Natural killer cell (primary cell): ENCODE results near the gene TMEM221. TPM values are rescaled to one million over a fixed set of nuclear protein-coding genes. Genes with fewer than 3 reads are reported as not detected.

Experiments
- ATAC-seq, 3 donors: fragments of 150-1000 bp in 2 of 3; fragments of 200-7000 bp in 1 of 3; cut with Tn5 transposase; 1 replicate in 1 of 3; 2 replicates in 2 of 3; pipeline ENCODE4 v1.10.0; 2021; ENCODE audit warnings: mild to moderate bottlenecking in 2 of 3, moderate library complexity in 2 of 3
- DNase-seq, 2 donors: peaks; one replicate each; pipeline versions ENCODE4 v3.0.0 to v3.0.0-alpha.2; 2013 to 2021; ENCODE audit warnings: mixed read lengths in 1 of 2
- H3K27ac ChIP-seq: one replicate; pipeline ENCODE4 v1.5.1; 2013; ENCODE audit warnings: mild to moderate bottlenecking, low read length
- H3K27me3 ChIP-seq: one replicate; pipeline ENCODE4 v1.6.1; 2013; ENCODE audit warnings: low read length; ENCODE audit not compliant: control insufficient read depth, insufficient read depth
- H3K36me3 ChIP-seq: one replicate; pipeline ENCODE4 v1.6.1; 2013; ENCODE audit warnings: low read length; ENCODE audit not compliant: control insufficient read depth, insufficient read depth
- H3K4me1 ChIP-seq: one replicate; pipeline ENCODE4 v1.6.1; 2013; ENCODE audit warnings: low read length; ENCODE audit not compliant: control insufficient read depth, insufficient read depth
- H3K4me3 ChIP-seq: one replicate; pipeline ENCODE4 v1.5.1; 2013; ENCODE audit warnings: low read length
- H3K9me3 ChIP-seq: one replicate; pipeline ENCODE4 v1.6.1; 2013; ENCODE audit warnings: low read length; ENCODE audit not compliant: control insufficient read depth, insufficient read depth
- H3K27ac Mint-ChIP-seq, 2 donors: one replicate each; pipeline ENCODE4 v1.8.0; 2022; ENCODE audit warnings: mild to moderate bottlenecking in 2 of 2, mixed read lengths in 2 of 2, moderate library complexity in 1 of 2
- H3K27me3 Mint-ChIP-seq, 2 donors: one replicate each; pipeline ENCODE4 v1.8.0; 2022; ENCODE audit warnings: low read depth in 2 of 2, mixed read lengths in 2 of 2
- H3K36me3 Mint-ChIP-seq: one replicate; pipeline ENCODE4 v1.8.0; 2022; ENCODE audit warnings: mixed read lengths
- H3K4me1 Mint-ChIP-seq, 2 donors: one replicate each; pipeline ENCODE4 v1.8.0; 2022; ENCODE audit warnings: mixed read lengths in 2 of 2
- H3K4me3 Mint-ChIP-seq: one replicate; pipeline ENCODE4 v1.8.0; 2022; ENCODE audit warnings: mild to moderate bottlenecking, moderate library complexity, mixed read lengths
- H3K9me3 Mint-ChIP-seq, 2 donors: one replicate each; pipeline ENCODE4 v1.8.0; 2022; ENCODE audit warnings: mixed read lengths in 2 of 2
- CTCF ChIP-seq: fragments of 200-600 bp; IDR thresholded peaks from one replicate; pipeline ENCODE4 v1.8.0; 2022; ENCODE audit warnings: antibody characterized with exemption
- WGBS: methylation state at CpG from one replicate; pipeline ENCODE4 v1.1.7; 2013; ENCODE audit warnings: missing lambda C conversion rate; ENCODE audit not compliant: insufficient coverage; 5-methylcytosine and 5-hydroxymethylcytosine counted together
- intact Hi-C: fragments of 100-400 bp; cut with micrococcal nuclease; formaldehyde crosslinking; loops from one replicate; pipeline ENCODE4 v1.14.2; 2022
- total RNA-seq, 4 donors: library from RNA; stranded (reverse); fragments of 120-200 nt in 1 of 4; gene quantifications; one replicate each; pipeline versions ENCODE4 v1.2.3 to v1.2.4, GENCODE V29; 2013 to 2022

TMEM221 gene
- total RNA-seq, 3 donors from 2014 or later (not counting 1 experiment from before 2014, with no cell fraction given), result not detected

- H3K9me3 ChIP-seq, result no peaks in the 10 kb centered on the region
- Mint-ChIP-seq H3K36me3 (no peaks in the 10 kb centered on the region), H3K27ac (peak overlapping the region; percentile 92 to 94), H3K9me3 (no peaks in the 10 kb centered on the region), H3K4me3 (peak overlapping the region; percentile 89), H3K4me1 (peaks cover 21 to 37% of the 10 kb centered on the region in 2 donors), H3K27me3 (no peaks in the 10 kb centered on the region)
- no peak for DNase-seq
- no peak overlapping the region for H3K4me3 ChIP-seq
- H3K27ac ChIP-seq, result peak overlapping the region; percentile 71
- WGBS, result 59% methylated on average over 9 of the region's 9 CpGs
- no peaks in the 10 kb centered on the region for H3K27me3 ChIP-seq
- H3K4me1 ChIP-seq, result peaks cover 42% of the 10 kb centered on the region
- H3K36me3 ChIP-seq, result no peaks in the 10 kb centered on the region
- intact Hi-C loops, result loop anchor here (2.0 to 10.0 kb wide), 2 partner anchors 19 to 365 kb away; partner anchors contain the start of genes RPL18A and SLC27A1
- ATAC-seq, result no peak
- TF ChIP-seq CTCF, result no peak
Observed at GRCh38 chr19:17489392-17490030, 41.0 kb upstream of the TMEM221 start.

GRCh38 chr19:17488593-17489391 is 40.3 kb upstream of the TMEM221 start:
- intact Hi-C loops, result loop anchor here (2.0 kb wide), 1 partner anchor 18 kb away; the partner anchor contains the start of gene SLC27A1
- Histone ChIP-seq H3K4me3 (peak overlapping the region; percentile 35), H3K27ac (peak overlapping the region; percentile 71), H3K9me3 (no peaks in the 10 kb centered on the region), H3K4me1 (peaks cover 42% of the 10 kb centered on the region), H3K27me3 (no peaks in the 10 kb centered on the region), H3K36me3 (no peaks in the 10 kb centered on the region)
- peak; percentile 69 to 86 for DNase-seq
- no peaks in the 10 kb centered on the region for H3K27me3 Mint-ChIP-seq
- TF ChIP-seq CTCF, result no peak
- no peaks in the 10 kb centered on the region for H3K36me3 Mint-ChIP-seq
- ATAC-seq, result peak; percentile 86 to 91 (median 87)
- H3K9me3 Mint-ChIP-seq, result no peaks in the 10 kb centered on the region
- 27% methylated on average over 27 of the region's 31 CpGs for WGBS
- H3K27ac Mint-ChIP-seq, result peak overlapping the region; percentile 92 to 94
- H3K4me1 Mint-ChIP-seq, result peaks cover 21 to 39% of the 10 kb centered on the region in 2 donors
- peak overlapping the region; percentile 89 for H3K4me3 Mint-ChIP-seq

- H3K4me3 Mint-ChIP-seq, result peak overlapping the region; percentile 89
- intact Hi-C loops, result loop anchor here (2.0 kb wide), 1 partner anchor 17 kb away; the partner anchor contains the start of gene SLC27A1
- no peak overlapping the region for H3K4me3 ChIP-seq
- H3K27me3 Mint-ChIP-seq, result no peaks in the 10 kb centered on the region
- peaks cover 27 to 46% of the 10 kb centered on the region in 2 donors for H3K4me1 Mint-ChIP-seq
- no peaks in the 10 kb centered on the region for H3K27me3 ChIP-seq
- peak overlapping the region; percentile 71 for H3K27ac ChIP-seq
- DNase-seq (no peak), ATAC-seq (no peak)
- no peaks in the 10 kb centered on the region for H3K36me3 ChIP-seq
- no peaks in the 10 kb centered on the region for H3K36me3 Mint-ChIP-seq
- H3K9me3 ChIP-seq, result no peaks in the 10 kb centered on the region
- H3K9me3 Mint-ChIP-seq, result no peaks in the 10 kb centered on the region
- 77% methylated on average over 17 of the region's 18 CpGs for WGBS
- peaks cover 42% of the 10 kb centered on the region for H3K4me1 ChIP-seq
- H3K27ac Mint-ChIP-seq, result peak overlapping the region; percentile 92 to 94
- TF ChIP-seq CTCF, result no peak
Observed at GRCh38 chr19:17487284-17488121, 39.0 kb upstream of the TMEM221 start.
